GM21619 (cell line): Measurements from ENCODE around the gene CNN1.
A peak's percentile ranks its signal among the peaks of the same experiment; 100 is the strongest.
"Not testable (repeated sequence)": the region's sequence is repeated elsewhere in the genome, so short reads cannot be mapped to it uniquely, and the experiment has no call there.

Source experiments
- ATAC-seq: cut with Tn5 transposase; IDR thresholded peaks from one replicate; pipeline ENCODE4 v1.9.1; 2021; ENCODE audit not compliant: unreplicated experiment

CNN1 gene

GRCh38 chr19:11564082-11564807 lies 25.6 kb downstream of the CNN1 start:
- not testable (repeated sequence) for ATAC-seq

- not testable (repeated sequence) for ATAC-seq
These were observed 27.0 kb downstream of the CNN1 start for GRCh38 chr19:11565649-11565980.

- ATAC-seq: no peak
These were observed 27.5 kb downstream of the CNN1 start for GRCh38 chr19:11566164-11566563.

GRCh38 chr19:11570039-11570462 lies 31.4 kb downstream of the CNN1 start:
- no peak for ATAC-seq

- not testable (repeated sequence) for ATAC-seq
These were observed 34.7 kb downstream of the CNN1 start for GRCh38 chr19:11573354-11573753.

- ATAC-seq: not testable (repeated sequence)
These were observed 35.1 kb downstream of the CNN1 start for GRCh38 chr19:11573763-11574162.

- ATAC-seq: no peak
These were observed 36.0 kb downstream of the CNN1 start for GRCh38 chr19:11574689-11575088.

GRCh38 chr19:11576227-11576626 lies 37.6 kb downstream of the CNN1 start:
- ATAC-seq: no peak

- ATAC-seq: no peak
These were observed 39.0 kb downstream of the CNN1 start, which contains the start of gene ACP5 for GRCh38 chr19:11577451-11578257. TSS of gene ACP5 (minus strand) at chr19:11577645. CDS start at chr19:11577317, 328 bp downstream.

- ATAC-seq: no peak
These were observed 39.8 kb downstream of the CNN1 start for GRCh38 chr19:11578258-11579142.

- ATAC-seq: no peak
These were observed 41.5 kb downstream of the CNN1 start for GRCh38 chr19:11580116-11580515.

- ATAC-seq: peak; percentile 66
These were observed 43.1 kb downstream of the CNN1 start for GRCh38 chr19:11581740-11582139.

- no peak for ATAC-seq
These were observed 47.7 kb downstream of the CNN1 start for GRCh38 chr19:11586331-11586730.

- no peak for ATAC-seq
These were observed 48.8 kb downstream of the CNN1 start for GRCh38 chr19:11587302-11587974.

- ATAC-seq: no peak
These were observed 49.5 kb downstream of the CNN1 start for GRCh38 chr19:11587975-11588631.

- ATAC-seq: no peak
These were observed 55.4 kb downstream of the CNN1 start for GRCh38 chr19:11594084-11594483.

GRCh38 chr19:11596156-11596555 lies 57.5 kb downstream of the CNN1 start:
- no peak for ATAC-seq

GRCh38 chr19:11597202-11598102 lies 58.8 kb downstream of the CNN1 start, which contains the start of gene ZNF627:
TSS of gene ZNF627 (plus strand) at chr19:11597483. CDS start at chr19:11597628, 145 bp downstream.
- peak; percentile 95 for ATAC-seq

- ATAC-seq: no peak
These were observed 59.4 kb downstream of the CNN1 start for GRCh38 chr19:11598103-11598483.
